H9 (cell line): ENCODE results near the gene PGM2L1. TPM values are rescaled to one million over a fixed set of nuclear protein-coding genes. Genes with fewer than 3 reads are reported as not detected.

Experiments
- DNase-seq: peaks from one replicate; pipeline ENCODE4 v3.0.0-alpha.2; 2017
- H2AFZ ChIP-seq: one replicate; pipeline ENCODE4 v1.6.1; 2013; ENCODE audit warnings: mild to moderate bottlenecking, low read length, control low read depth, moderate library complexity
- H2AK5ac ChIP-seq: 2 replicates; pipeline ENCODE4 v1.6.1; 2013; ENCODE audit warnings: low read length, control low read depth, mixed read lengths; ENCODE audit not compliant: insufficient read length
- H2BK120ac ChIP-seq: one replicate; pipeline ENCODE4 v1.6.1; 2013; ENCODE audit warnings: low read depth, mild to moderate bottlenecking, low read length, control low read depth, inconsistent platforms; ENCODE audit not compliant: poor library complexity, severe bottlenecking
- H2BK12ac ChIP-seq: 2 replicates; pipeline ENCODE4 v1.6.1; 2013; ENCODE audit warnings: low read length, control low read depth, mixed read lengths, low read depth; ENCODE audit not compliant: insufficient read length
- H2BK15ac ChIP-seq: 2 replicates; pipeline ENCODE4 v1.6.1; 2013; ENCODE audit warnings: low read depth, low read length, control low read depth
- H2BK20ac ChIP-seq: one replicate; pipeline ENCODE4 v1.6.1; 2013; ENCODE audit warnings: low read depth, mild to moderate bottlenecking, low read length, control low read depth, inconsistent platforms; ENCODE audit not compliant: poor library complexity, severe bottlenecking
- H2BK5ac ChIP-seq: 2 replicates; pipeline ENCODE4 v1.6.1; 2013; ENCODE audit warnings: low read length, control low read depth, mixed read lengths; ENCODE audit not compliant: insufficient read length
- H3K14ac ChIP-seq: 2 replicates; pipeline ENCODE4 v1.6.1; 2013; ENCODE audit warnings: low read length, control low read depth; ENCODE audit not compliant: insufficient read depth
- H3K18ac ChIP-seq: 2 replicates; pipeline ENCODE4 v1.6.1; 2013; ENCODE audit warnings: low read depth, mild to moderate bottlenecking, mixed read lengths, low read length, control low read depth; ENCODE audit not compliant: insufficient read length
- H3K23ac ChIP-seq: 2 replicates; pipeline ENCODE4 v1.6.1; 2013; ENCODE audit warnings: low read length, control low read depth, mixed read lengths, low read depth; ENCODE audit not compliant: insufficient read length
- H3K23me2 ChIP-seq: 2 replicates; pipeline ENCODE4 v1.6.1; 2013; ENCODE audit warnings: low read depth, mild to moderate bottlenecking, mixed read lengths, low read length, control low read depth; ENCODE audit not compliant: insufficient read length, poor library complexity, severe bottlenecking
- H3K27ac ChIP-seq: 2 replicates; pipeline ENCODE4 v1.5.1; 2013; ENCODE audit warnings: low read length, control low read depth, mixed read lengths, low read depth; ENCODE audit not compliant: insufficient read length
- H3K27me3 ChIP-seq: 2 replicates; pipeline ENCODE4 v1.6.1; 2013; ENCODE audit warnings: low read length, control low read depth, inconsistent platforms; ENCODE audit not compliant: insufficient read depth
- H3K4ac ChIP-seq: 2 replicates; pipeline ENCODE4 v1.6.1; 2013; ENCODE audit warnings: low read depth, mild to moderate bottlenecking, control low read depth, inconsistent platforms, low read length, moderate library complexity
- H3K4me1 ChIP-seq: 2 replicates; pipeline ENCODE4 v1.6.1; 2013; ENCODE audit warnings: low read length, control low read depth, inconsistent platforms; ENCODE audit not compliant: insufficient read depth
- H3K4me2 ChIP-seq: 2 replicates; pipeline ENCODE4 v1.6.1; 2013; ENCODE audit warnings: low read length, control low read depth, mixed read lengths; ENCODE audit not compliant: insufficient read length, insufficient read depth
- H3K56ac ChIP-seq: 2 replicates; pipeline ENCODE4 v1.6.1; 2013; ENCODE audit warnings: low read depth, mild to moderate bottlenecking, mixed read lengths, low read length, control low read depth; ENCODE audit not compliant: insufficient read length
- H3K79me1 ChIP-seq: 2 replicates; pipeline ENCODE4 v1.6.1; 2013; ENCODE audit warnings: low read depth, mild to moderate bottlenecking, moderate library complexity, low read length, control low read depth, inconsistent platforms; ENCODE audit not compliant: insufficient read depth, poor library complexity, severe bottlenecking
- H3K79me2 ChIP-seq: 2 replicates; pipeline ENCODE4 v1.6.1; 2013; ENCODE audit warnings: low read length, control low read depth, inconsistent platforms; ENCODE audit not compliant: insufficient read depth
- H3K9ac ChIP-seq: 2 replicates; pipeline ENCODE4 v1.6.1; 2013; ENCODE audit warnings: low read length, control low read depth, mixed read lengths; ENCODE audit not compliant: insufficient read length; ENCODE audit errors: extremely low read depth
- H3K9me3 ChIP-seq: one replicate; pipeline ENCODE4 v1.6.1; 2013; ENCODE audit warnings: low read depth, low read length, inconsistent platforms; ENCODE audit not compliant: control insufficient read depth
- H3T11ph ChIP-seq: one replicate; pipeline ENCODE4 v1.6.1; 2013; ENCODE audit warnings: mild to moderate bottlenecking, low read length, control low read depth, inconsistent platforms
- H4K20me1 ChIP-seq: one replicate; pipeline ENCODE4 v1.6.1; 2013; ENCODE audit not compliant: control insufficient read depth, insufficient read length, insufficient read depth
- H4K5ac ChIP-seq: 2 replicates; pipeline ENCODE4 v1.6.1; 2013; ENCODE audit warnings: low read depth, mild to moderate bottlenecking, mixed read lengths, low read length, control low read depth; ENCODE audit not compliant: insufficient read length
- H4K8ac ChIP-seq: replicated peaks from 2 replicates; pipeline ENCODE4 v1.6.1; 2013; ENCODE audit warnings: low read length, control low read depth, mixed read lengths, low read depth; ENCODE audit not compliant: insufficient read length
- H4K91ac ChIP-seq: 2 replicates; pipeline ENCODE4 v1.6.1; 2013; ENCODE audit warnings: low read depth, mild to moderate bottlenecking, moderate library complexity, mixed read lengths, low read length, control low read depth; ENCODE audit not compliant: insufficient read length
- H3K27ac Mint-ChIP-seq, 3 experiments: 2 replicates in 2 of 3; 3 replicates in 1 of 3; pipeline ENCODE4 v1.8.0; 2020 to 2021; ENCODE audit warnings: mixed read lengths in 3 of 3, mild to moderate bottlenecking in 1 of 3, moderate library complexity in 1 of 3
- H3K27me3 Mint-ChIP-seq: 2 replicates; pipeline ENCODE4 v1.8.0; 2021; ENCODE audit warnings: low read depth, mild to moderate bottlenecking, moderate library complexity, mixed read lengths
- H3K36me3 Mint-ChIP-seq, 3 experiments: 2 replicates in 2 of 3; 3 replicates in 1 of 3; pipeline ENCODE4 v1.8.0; 2020 to 2021; ENCODE audit warnings: low read depth in 3 of 3, mixed read lengths in 3 of 3; ENCODE audit not compliant: insufficient read depth in 1 of 3
- H3K4me1 Mint-ChIP-seq, 2 experiments: 2 replicates each; pipeline ENCODE4 v1.8.0; 2020; ENCODE audit warnings: mixed read lengths in 2 of 2
- H3K4me3 Mint-ChIP-seq, 2 experiments: 2 replicates in 1 of 2; 3 replicates in 1 of 2; pipeline ENCODE4 v1.8.0; 2020 to 2021; ENCODE audit warnings: mild to moderate bottlenecking in 2 of 2, mixed read lengths in 2 of 2, moderate library complexity in 1 of 2
- H3K9me3 Mint-ChIP-seq, 2 experiments: 2 replicates in 1 of 2; 3 replicates in 1 of 2; pipeline ENCODE4 v1.8.0; 2020; ENCODE audit warnings: mild to moderate bottlenecking in 2 of 2, mixed read lengths in 2 of 2, moderate library complexity in 1 of 2
- CTCF ChIP-seq: fragments of 200-600 bp; sonication (generic); conservative IDR thresholded peaks from 3 replicates; pipeline ENCODE4 v1.8.0; 2021; ENCODE audit warnings: antibody characterized with exemption, mild to moderate bottlenecking
- WGBS: extraction: QIAGEN DNeasy Blood & Tissue Kit; methylation state at CpG from one replicate; pipeline ENCODE4 v1.1.7; 2013; ENCODE audit warnings: missing lambda C conversion rate, low lambda C conversion rate, mixed read lengths; ENCODE audit not compliant: insufficient read length; ENCODE audit errors: extremely low coverage; 5-methylcytosine and 5-hydroxymethylcytosine counted together
- total RNA-seq: library from RNA; stranded (reverse); gene quantifications from 2 replicates; pipeline ENCODE4 v1.2.1, GENCODE V29; 2021

PGM2L1 gene
- total RNA-seq, 1 experiment from 2014 or later, result 16.9 TPM

GRCh38 chr11:74354036-74354435 is 44.2 kb downstream of the PGM2L1 start:
- H4K5ac ChIP-seq, result no peak overlapping the region
- DNase-seq, result no peak
- Mint-ChIP-seq H3K4me1 (0 out of 4 replicates have a peak, but pooled peaks cover 0 to 3% of the 10 kb centered on the region in 2 experiments), H3K36me3 (peaks cover 30 to 52% (median 41%) of the 10 kb centered on the region in 3 experiments), H3K27me3 (no peaks in the 10 kb centered on the region), H3K27ac (no peak overlapping the region; a peak in 2 of 7 replicates), H3K9me3 (peaks cover 0 to 4% of the 10 kb centered on the region in 2 experiments; a peak in 1 of 5 replicates), H3K4me3 (no peak overlapping the region)
- no peak for TF ChIP-seq CTCF
- H3K4me2 ChIP-seq, result no peak overlapping the region
- no peak overlapping the region for H3K56ac ChIP-seq
- no peak overlapping the region for H2BK15ac ChIP-seq
- no peaks in the 10 kb centered on the region for H3K23me2 ChIP-seq
- no peak overlapping the region for H2AK5ac ChIP-seq
- no peak overlapping the region for H4K8ac ChIP-seq
- H3K18ac ChIP-seq, result no peak overlapping the region
- no peak overlapping the region for H3K4ac ChIP-seq
- H3K27me3 ChIP-seq, result no peaks in the 10 kb centered on the region
- H3K79me2 ChIP-seq, result no peaks in the 10 kb centered on the region
- no peak overlapping the region for H3K9ac ChIP-seq
- no peaks in the 10 kb centered on the region for H3K9me3 ChIP-seq
- no peak overlapping the region for H2BK5ac ChIP-seq
- WGBS, result no CpG with 5 or more reads among the region's 3 CpGs
- H4K91ac ChIP-seq, result no peak overlapping the region
- H3K4me1 ChIP-seq, result no peaks in the 10 kb centered on the region
- no peak overlapping the region for H2BK120ac ChIP-seq
- no peak overlapping the region for H3K27ac ChIP-seq
- no peak overlapping the region for H3K14ac ChIP-seq
- H3K79me1 ChIP-seq, result no peaks in the 10 kb centered on the region
- no peaks in the 10 kb centered on the region for H4K20me1 ChIP-seq
- no peak overlapping the region for H3T11ph ChIP-seq
- no peak overlapping the region for H2AFZ ChIP-seq
- H2BK12ac ChIP-seq, result no peak overlapping the region
- H3K23ac ChIP-seq, result no peak overlapping the region
- H2BK20ac ChIP-seq, result no peak overlapping the region
